ENCODE measurements around the gene HEBP1.

- TF ChIP-seq CTCF (IDR thresholded peaks at IDR 0.05; ENCODE audit: low read depth, low read length) (no peak), EZH2phosphoT487 (IDR thresholded peaks at IDR 0.05; ENCODE audit: low read depth) (no peak)
Observed at GRCh38 chr12:12960639-12961209, 39.3 kb downstream of the HEBP1 start.

Measured in OCI-LY3 (cell line).